IPS DF 6.9 (cell line): Measurements from ENCODE around the gene HNRNPUL1.

Experiments used
- DNase-seq: peaks from one replicate; pipeline ENCODE4 v3.0.0-alpha.2; 2013; ENCODE audit warnings: low read depth, low spot score
- H3K27ac ChIP-seq: one replicate; pipeline ENCODE4 v1.5.1; 2013; ENCODE audit warnings: low read length, control low read depth
- H3K27me3 ChIP-seq: 2 replicates; pipeline ENCODE4 v1.6.1; 2013; ENCODE audit warnings: mild to moderate bottlenecking, low read length; ENCODE audit not compliant: control insufficient read depth, insufficient read depth
- H3K36me3 ChIP-seq: 2 replicates; pipeline ENCODE4 v1.6.1; 2013; ENCODE audit warnings: low read length; ENCODE audit not compliant: control insufficient read depth, insufficient read depth
- H3K4me1 ChIP-seq: 2 replicates; pipeline ENCODE4 v1.6.1; 2013; ENCODE audit warnings: low read length; ENCODE audit not compliant: control insufficient read depth, insufficient read depth
- H3K4me3 ChIP-seq: 2 replicates; pipeline ENCODE4 v1.5.1; 2013; ENCODE audit warnings: mild to moderate bottlenecking, low read length
- H3K9me3 ChIP-seq: 2 replicates; pipeline ENCODE4 v1.6.1; 2013; ENCODE audit warnings: low read length, inconsistent platforms; ENCODE audit not compliant: control insufficient read depth, insufficient read depth
- WGBS: extraction: QIAGEN DNeasy Blood & Tissue Kit; methylation state at CpG from one replicate; pipeline ENCODE4 v1.1.7; 2013; ENCODE audit warnings: mixed read lengths, missing lambda C conversion rate; ENCODE audit not compliant: insufficient read length, insufficient coverage; 5-methylcytosine and 5-hydroxymethylcytosine counted together

Gene HNRNPUL1

GRCh38 chr19:41320568-41320967, 56.4 kb downstream of the HNRNPUL1 start:
- no CpG with 5 or more reads among the region's 4 CpGs for WGBS
- H3K36me3 ChIP-seq: peaks cover 15% of the 10 kb centered on the region
- no peak overlapping the region for H3K27ac ChIP-seq
- H3K4me1 ChIP-seq: peaks cover 8% of the 10 kb centered on the region
- no peak for DNase-seq
- no peaks in the 10 kb centered on the region for H3K9me3 ChIP-seq
- no peaks in the 10 kb centered on the region for H3K27me3 ChIP-seq
- H3K4me3 ChIP-seq: no peak overlapping the region

GRCh38 chr19:41321204-41321599, 57.0 kb downstream of the HNRNPUL1 start:
- Histone ChIP-seq H3K9me3 (no peaks in the 10 kb centered on the region), H3K4me3 (no peak overlapping the region), H3K36me3 (peaks cover 14% of the 10 kb centered on the region), H3K27me3 (no peaks in the 10 kb centered on the region), H3K27ac (no peak overlapping the region), H3K4me1 (peaks cover 11% of the 10 kb centered on the region)
- DNase-seq: no peak
- no CpG with 5 or more reads among the region's 7 CpGs for WGBS

- no peaks in the 10 kb centered on the region for H3K27me3 ChIP-seq
- H3K4me1 ChIP-seq: peaks cover 14% of the 10 kb centered on the region
- H3K27ac ChIP-seq: no peak overlapping the region
- no peak overlapping the region for H3K4me3 ChIP-seq
- DNase-seq: no peak
- WGBS: no CpG with 5 or more reads among the region's 10 CpGs
- H3K36me3 ChIP-seq: peaks cover 9% of the 10 kb centered on the region
- no peaks in the 10 kb centered on the region for H3K9me3 ChIP-seq
These were observed 57.6 kb downstream of the HNRNPUL1 start for GRCh38 chr19:41321600-41322270.

- DNase-seq: no peak
- Histone ChIP-seq H3K27ac (no peak overlapping the region), H3K4me1 (peaks cover 19% of the 10 kb centered on the region), H3K36me3 (peaks cover 8% of the 10 kb centered on the region), H3K27me3 (no peaks in the 10 kb centered on the region), H3K9me3 (no peaks in the 10 kb centered on the region), H3K4me3 (no peak overlapping the region)
- WGBS: no CpG with 5 or more reads among the region's 11 CpGs
These were observed 58.3 kb downstream of the HNRNPUL1 start for GRCh38 chr19:41322451-41322850.

GRCh38 chr19:41323023-41323422, 58.9 kb downstream of the HNRNPUL1 start:
- H3K27me3 ChIP-seq: no peaks in the 10 kb centered on the region
- H3K27ac ChIP-seq: no peak overlapping the region
- WGBS: no CpG with 5 or more reads among the region's 7 CpGs
- H3K9me3 ChIP-seq: no peaks in the 10 kb centered on the region
- peaks cover 8% of the 10 kb centered on the region for H3K36me3 ChIP-seq
- DNase-seq: no peak
- H3K4me3 ChIP-seq: no peak overlapping the region
- H3K4me1 ChIP-seq: peaks cover 23% of the 10 kb centered on the region

GRCh38 chr19:41323430-41324125, 59.4 kb downstream of the HNRNPUL1 start:
- no peaks in the 10 kb centered on the region for H3K27me3 ChIP-seq
- no peak overlapping the region for H3K27ac ChIP-seq
- H3K4me3 ChIP-seq: no peak overlapping the region
- no peaks in the 10 kb centered on the region for H3K9me3 ChIP-seq
- H3K36me3 ChIP-seq: peaks cover 8% of the 10 kb centered on the region
- peaks cover 23% of the 10 kb centered on the region for H3K4me1 ChIP-seq
- DNase-seq: no peak
- WGBS: no CpG with 5 or more reads among the region's 16 CpGs

- no CpG with 5 or more reads among the region's 7 CpGs for WGBS
- Histone ChIP-seq H3K27ac (no peak overlapping the region), H3K4me1 (peaks cover 23% of the 10 kb centered on the region), H3K4me3 (no peak overlapping the region), H3K27me3 (no peaks in the 10 kb centered on the region), H3K9me3 (no peaks in the 10 kb centered on the region), H3K36me3 (peaks cover 3% of the 10 kb centered on the region; the same call in 1 of the 2 replicates)
- DNase-seq: no peak
These were observed 60.1 kb downstream of the HNRNPUL1 start for GRCh38 chr19:41324231-41324702.

- Histone ChIP-seq H3K4me1 (peaks cover 23% of the 10 kb centered on the region), H3K36me3 (peaks cover 3% of the 10 kb centered on the region; the same call in 1 of the 2 replicates), H3K27ac (no peak overlapping the region), H3K27me3 (no peaks in the 10 kb centered on the region), H3K9me3 (no peaks in the 10 kb centered on the region), H3K4me3 (peak overlapping the region; percentile 24; the same call in 1 of the 2 replicates)
- no CpG with 5 or more reads among the region's 23 CpGs for WGBS
- DNase-seq: no peak
These were observed 60.9 kb downstream of the HNRNPUL1 start for GRCh38 chr19:41324921-41325639.

GRCh38 chr19:41325640-41325946, 61.4 kb downstream of the HNRNPUL1 start:
- Histone ChIP-seq H3K4me3 (peak overlapping the region; percentile 24; the same call in 1 of the 2 replicates), H3K36me3 (no peaks in the 10 kb centered on the region), H3K9me3 (no peaks in the 10 kb centered on the region), H3K27ac (no peak overlapping the region), H3K4me1 (peaks cover 23% of the 10 kb centered on the region), H3K27me3 (no peaks in the 10 kb centered on the region)
- DNase-seq: no peak
- no CpG with 5 or more reads among the region's 10 CpGs for WGBS

- H3K27ac ChIP-seq: no peak overlapping the region
- H3K36me3 ChIP-seq: no peaks in the 10 kb centered on the region
- no peak for DNase-seq
These were observed 62.0 kb downstream of the HNRNPUL1 start for GRCh38 chr19:41325947-41326706.

More at GRCh38 chr19:41325947-41326706, 62.0 kb downstream of the HNRNPUL1 start:
- Histone ChIP-seq H3K4me3 (peak overlapping the region; percentile 24; the same call in 1 of the 2 replicates), H3K9me3 (no peaks in the 10 kb centered on the region), H3K27me3 (no peaks in the 10 kb centered on the region), H3K4me1 (peaks cover 23% of the 10 kb centered on the region)
- WGBS: no CpG with 5 or more reads among the region's 30 CpGs
